NCI-H1436 treated with DMSO at 0.1 percent for 48 hours (cell line): ENCODE measurements around the gene OSGEPL1.
A peak's percentile ranks its signal among the peaks of the same experiment; 100 is the strongest.
"Not testable (repeated sequence)": the region's sequence is repeated elsewhere in the genome, so short reads cannot be mapped to it uniquely, and the experiment has no call there.

Experiments used
- DNase-seq: peaks from one replicate; lab custom pipeline; 2025; lab: John Stamatoyannopoulos, UW

The OSGEPL1 gene

GRCh38 chr2:189762551-189763298, at the start of gene OSGEPL1:
Gene OSGEPL1, minus strand, starts transcription at chr2:189762792. Its CDS starts 1,152 bp downstream, at chr2:189761640.
- DNase-seq: peak; percentile 67

- DNase-seq: no peak
Observed at GRCh38 chr2:189803431-189803830, 40.8 kb upstream of the OSGEPL1 start.

- DNase-seq: no peak
Observed at GRCh38 chr2:189802396-189802912, 39.9 kb upstream of the OSGEPL1 start.

- no peak for DNase-seq
Observed at GRCh38 chr2:189799531-189799930, 36.9 kb upstream of the OSGEPL1 start.

GRCh38 chr2:189799030-189799331, 36.4 kb upstream of the OSGEPL1 start:
- no peak for DNase-seq

- DNase-seq: no peak
Observed at GRCh38 chr2:189798312-189799029, 35.9 kb upstream of the OSGEPL1 start.

GRCh38 chr2:189797902-189798301, 35.3 kb upstream of the OSGEPL1 start:
- DNase-seq: no peak

- no peak for DNase-seq
Observed at GRCh38 chr2:189794310-189794709, 31.7 kb upstream of the OSGEPL1 start.

- DNase-seq: no peak
Observed at GRCh38 chr2:189791338-189792042, 28.9 kb upstream of the OSGEPL1 start.

GRCh38 chr2:189783927-189784867, 21.6 kb upstream of the OSGEPL1 start, which contains the start of the genes ORMDL1 and PMS1:
Gene ORMDL1, minus strand, starts transcription at chr2:189784339. Its CDS starts 1,744 bp downstream, at chr2:189782595.
Gene PMS1, plus strand, starts transcription at chr2:189784450. Its CDS starts 7,360 bp downstream, at chr2:189791810.
- DNase-seq: peak; percentile 67

- no peak for DNase-seq
Observed at GRCh38 chr2:189783451-189783926, 20.9 kb upstream of the OSGEPL1 start.

- DNase-seq: no peak
Observed at GRCh38 chr2:189782221-189782671, 19.7 kb upstream of the OSGEPL1 start.

GRCh38 chr2:189772212-189772611, 9.6 kb upstream of the OSGEPL1 start:
- DNase-seq: no peak

- DNase-seq: no peak
Observed at GRCh38 chr2:189770590-189771322, 8.2 kb upstream of the OSGEPL1 start.

- DNase-seq: no peak
Observed at GRCh38 chr2:189763908-189764661, 1.5 kb upstream of the OSGEPL1 start.

- DNase-seq: no peak
Observed at GRCh38 chr2:189762229-189762550, 402 bp downstream of the OSGEPL1 start.

GRCh38 chr2:189760154-189760553, 2.4 kb downstream of the OSGEPL1 start:
- DNase-seq: not testable (repeated sequence)

- DNase-seq: no peak
Observed at GRCh38 chr2:189756311-189756952, 6.2 kb downstream of the OSGEPL1 start.

GRCh38 chr2:189751080-189751658, 11.4 kb downstream of the OSGEPL1 start:
- no peak for DNase-seq
